ENCODE data around the gene DHRS7B. TPM values are rescaled to one million over a fixed set of nuclear protein-coding genes. Genes with fewer than 3 reads are reported as not detected.

DHRS7B gene
- total and polyA plus RNA-seq, 2 of the 13 experiments (the other 11 are each of a cell fraction or from before 2014, with no cell fraction given): 20.0 to 35.8 TPM

GRCh38 chr17:21174186-21174585 is 47.4 kb downstream of the DHRS7B start:
- no peak for DNase-seq (ENCODE audit: low spot score)
- POLR2A ChIA-PET: no interaction called here
- no peaks in the 10 kb centered on the region for H3K4me1 ChIP-seq (ENCODE audit: insufficient read depth, low read length)

More at GRCh38 chr17:21174186-21174585, 47.4 kb downstream of the DHRS7B start:
- in situ Hi-C loops (cut with HindIII; ENCODE audit: extremely low pct_ligation_motif_present, low pct_unique_long_range_greater_than_20kb) (no loop called here), intact Hi-C loops (cut with micrococcal nuclease; ENCODE audit: unreplicated experiment) (no loop called here)
- Histone ChIP-seq H3K4me3 (replicated peaks in 1 of 3; ENCODE audit: insufficient read depth in 1 of 3, low read depth in 2 of 3, low read length in 3 of 3) (no peak overlapping the region), H3K79me2 (ENCODE audit: insufficient read depth, low read length) (no peaks in the 10 kb centered on the region), H3K27me3 (ENCODE audit: control insufficient read depth in 1 of 2, insufficient read depth in 2 of 2, low read length in 2 of 2) (no peaks in the 10 kb centered on the region), H4K20me1 (ENCODE audit: insufficient read depth, low read length) (no peaks in the 10 kb centered on the region), H3K9ac (ENCODE audit: insufficient read depth, low read depth, low read length) (no peak overlapping the region), H3K4me2 (ENCODE audit: low read depth, low read length) (no peak overlapping the region), H2AFZ (ENCODE audit: low read length) (no peak overlapping the region), H3K9me3 (ENCODE audit: low read length) (no peaks in the 10 kb centered on the region), H3K27ac (ENCODE audit: extremely low read length, insufficient read depth, low read length) (no peak overlapping the region), H3K36me3 (replicated peaks in 1 of 2; ENCODE audit: control insufficient read depth in 1 of 2, insufficient read depth in 2 of 2, low read length in 2 of 2) (peaks cover 4 to 26% of the 10 kb centered on the region in 2 experiments; a peak in 4 of 5 replicates)
- no peak for ATAC-seq
- BruUV-seq (replicated peaks): no TSS peak
- no peak for TF ChIP-seq ZNF720 (CRISPR knock-in tag; IDR thresholded peaks at IDR 0.05)
- TF ChIP-seq ETV5 (CRISPR knock-in tag; IDR thresholded peaks at IDR 0.05; ENCODE audit: borderline replicate concordance): no peak
- TF ChIP-seq HOXA7 (CRISPR knock-in tag; IDR thresholded peaks at IDR 0.05): no peak
- no peak for TF ChIP-seq IKZF1 (IDR thresholded peaks at IDR 0.05)
- no peak for TF ChIP-seq ZNF740 (CRISPR knock-in tag; IDR thresholded peaks at IDR 0.05)
- TF ChIP-seq NPAS2 (CRISPR knock-in tag; IDR thresholded peaks at IDR 0.05; ENCODE audit: borderline replicate concordance): no peak
- no peak for TF ChIP-seq THRA (CRISPR knock-in tag; IDR thresholded peaks at IDR 0.05; ENCODE audit: borderline replicate concordance)
- TF ChIP-seq ZNF7 (CRISPR knock-in tag; IDR thresholded peaks at IDR 0.05): no peak
- no peak for TF ChIP-seq CSRNP1 (CRISPR knock-in tag; IDR thresholded peaks at IDR 0.05)
- no peak for TF ChIP-seq SMAD9 (CRISPR knock-in tag; IDR thresholded peaks at IDR 0.05)
- TF ChIP-seq SOX13 (IDR thresholded peaks at IDR 0.05): no peak
- no peak for TF ChIP-seq SOX13 (CRISPR knock-in tag; conservative IDR thresholded peaks at IDR 0.05 in 1 of 2, IDR thresholded peaks at IDR 0.05 in 1 of 2)
- TF ChIP-seq ETV6 (CRISPR knock-in tag; conservative IDR thresholded peaks at IDR 0.05): no peak
- TF ChIP-seq BRCA1 (CRISPR knock-in tag; IDR thresholded peaks at IDR 0.05): no peak
- no peak for TF ChIP-seq KAT8 (CRISPR knock-in tag; IDR thresholded peaks at IDR 0.05)
- no peak for FAIRE-seq
- CTCF ChIA-PET (ENCODE audit: low intra/inter-chr PET ratio, low total read pairs): no interaction called here
- WGBS (ENCODE audit: low lambda C conversion rate): 95% methylated on average over 8 of the region's 8 CpGs
